GM20000 (cell line): Measurements from ENCODE around the gene TMEM121.
"Not testable (repeated sequence)": the region's sequence is repeated elsewhere in the genome, so short reads cannot be mapped to it uniquely, and the experiment has no call there.

Experiments
- DNase-seq: peaks from one replicate; pipeline ENCODE4 v3.0.0; 2012; ENCODE audit warnings: low spot score
- TF ChIP-seq, protein P1 (sequence below): IDR thresholded peaks from 2 replicates; pipeline ENCODE4 v1.5.1; 2012; ENCODE audit warnings: mild to moderate bottlenecking, control low read depth; ENCODE audit errors: extremely low read depth, missing control alignments

TMEM121 gene

DNA sequence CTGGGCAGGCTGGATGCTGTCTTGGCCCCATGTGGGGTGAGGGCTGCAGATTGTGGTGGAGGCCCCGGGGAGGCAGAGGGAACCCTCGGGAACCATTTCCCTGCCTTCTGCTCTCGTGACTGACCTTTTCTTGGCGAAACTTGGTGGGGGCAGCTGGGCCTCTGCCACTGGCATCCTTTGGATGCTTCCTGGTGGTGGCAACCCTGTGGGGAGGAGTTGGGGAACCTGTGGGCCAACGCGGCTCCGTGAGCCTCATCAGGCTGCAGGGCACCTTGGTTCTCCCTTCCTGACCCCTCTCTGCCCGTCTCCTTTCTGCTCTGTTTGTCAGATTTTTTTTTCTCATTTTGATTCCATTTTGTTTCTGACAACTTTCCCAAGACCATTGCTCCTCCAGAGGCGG lies 14.4 kb downstream of the TMEM121 start:
- DNase-seq: no peak
- TF ChIP-seq, protein P1, sequence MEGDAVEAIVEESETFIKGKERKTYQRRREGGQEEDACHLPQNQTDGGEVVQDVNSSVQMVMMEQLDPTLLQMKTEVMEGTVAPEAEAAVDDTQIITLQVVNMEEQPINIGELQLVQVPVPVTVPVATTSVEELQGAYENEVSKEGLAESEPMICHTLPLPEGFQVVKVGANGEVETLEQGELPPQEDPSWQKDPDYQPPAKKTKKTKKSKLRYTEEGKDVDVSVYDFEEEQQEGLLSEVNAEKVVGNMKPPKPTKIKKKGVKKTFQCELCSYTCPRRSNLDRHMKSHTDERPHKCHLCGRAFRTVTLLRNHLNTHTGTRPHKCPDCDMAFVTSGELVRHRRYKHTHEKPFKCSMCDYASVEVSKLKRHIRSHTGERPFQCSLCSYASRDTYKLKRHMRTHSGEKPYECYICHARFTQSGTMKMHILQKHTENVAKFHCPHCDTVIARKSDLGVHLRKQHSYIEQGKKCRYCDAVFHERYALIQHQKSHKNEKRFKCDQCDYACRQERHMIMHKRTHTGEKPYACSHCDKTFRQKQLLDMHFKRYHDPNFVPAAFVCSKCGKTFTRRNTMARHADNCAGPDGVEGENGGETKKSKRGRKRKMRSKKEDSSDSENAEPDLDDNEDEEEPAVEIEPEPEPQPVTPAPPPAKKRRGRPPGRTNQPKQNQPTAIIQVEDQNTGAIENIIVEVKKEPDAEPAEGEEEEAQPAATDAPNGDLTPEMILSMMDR: no peak

DNA sequence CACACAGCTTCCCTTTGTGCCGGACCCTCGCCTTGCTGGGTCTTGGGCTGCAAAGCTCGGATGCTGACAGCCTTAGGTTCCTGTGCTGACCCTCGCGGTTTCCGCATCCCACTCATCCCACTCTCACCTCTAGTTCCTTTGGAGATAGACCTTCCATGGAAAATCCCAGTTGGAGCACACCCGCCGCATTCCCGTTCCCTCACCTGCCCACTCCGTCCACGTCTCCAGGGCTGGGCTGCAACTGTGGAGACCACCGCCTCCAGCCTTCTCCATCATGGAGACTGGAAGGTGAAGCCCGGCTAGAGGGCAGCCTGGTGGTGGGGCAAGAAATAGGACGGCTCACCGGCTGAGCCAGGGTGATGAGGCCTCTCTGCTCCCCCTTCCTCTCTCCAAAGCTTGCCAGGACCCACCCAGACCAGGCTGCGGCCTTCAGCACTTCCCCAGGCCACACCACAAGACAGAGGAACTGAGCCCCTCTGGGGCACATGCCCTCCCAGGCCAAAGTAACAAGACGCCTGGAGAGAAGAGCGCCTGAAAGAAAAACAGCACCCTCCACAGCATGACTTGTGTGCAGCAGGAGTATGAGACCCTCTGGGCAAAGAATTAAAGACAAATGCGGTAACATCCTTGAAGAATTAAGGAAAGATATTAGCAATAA lies 15.0 kb downstream of the TMEM121 start:
- no peak for DNase-seq
- TF ChIP-seq, protein P1: no peak

DNA sequence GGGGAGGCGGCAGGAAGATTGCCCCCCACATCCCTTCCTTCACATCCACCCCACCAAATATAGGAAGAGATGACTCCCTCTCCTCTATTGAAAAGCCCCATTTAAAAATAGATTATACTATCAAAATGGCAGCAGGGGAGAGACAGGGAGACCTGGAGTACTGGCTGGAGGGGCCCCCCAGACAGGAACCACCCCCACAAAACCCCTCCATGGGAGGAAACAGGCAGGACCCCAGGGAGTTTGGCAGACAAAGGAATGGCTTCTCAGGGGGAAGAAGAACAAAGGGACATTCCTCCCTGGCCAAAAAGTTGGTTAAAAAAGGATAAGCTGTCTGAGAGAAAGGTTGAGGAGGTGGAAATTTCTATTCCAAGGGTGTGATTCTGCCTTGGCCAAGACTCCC lies 19.3 kb downstream of the TMEM121 start:
- DNase-seq: not testable (repeated sequence)

DNA sequence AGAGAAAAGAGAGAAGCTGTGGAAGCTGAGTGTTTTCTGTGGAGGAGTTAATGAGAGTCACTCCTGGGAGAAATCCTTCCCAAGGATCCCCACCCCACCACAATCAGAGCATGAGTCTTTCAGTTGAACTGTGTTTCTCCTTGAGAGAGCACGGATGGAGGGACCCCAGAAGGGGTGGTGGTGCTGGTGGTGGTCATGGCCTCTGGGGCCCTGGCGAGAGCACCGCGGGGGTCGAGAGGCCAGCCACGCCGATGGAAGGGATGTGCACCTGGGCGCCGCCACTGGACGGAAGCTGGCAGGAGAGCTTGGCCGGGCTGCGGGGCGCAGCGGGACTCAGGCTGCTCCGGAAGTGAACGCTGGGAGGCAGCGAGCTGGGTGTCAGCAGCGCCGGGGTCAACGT lies 20.0 kb downstream of the TMEM121 start:
- DNase-seq: not testable (repeated sequence)

DNA sequence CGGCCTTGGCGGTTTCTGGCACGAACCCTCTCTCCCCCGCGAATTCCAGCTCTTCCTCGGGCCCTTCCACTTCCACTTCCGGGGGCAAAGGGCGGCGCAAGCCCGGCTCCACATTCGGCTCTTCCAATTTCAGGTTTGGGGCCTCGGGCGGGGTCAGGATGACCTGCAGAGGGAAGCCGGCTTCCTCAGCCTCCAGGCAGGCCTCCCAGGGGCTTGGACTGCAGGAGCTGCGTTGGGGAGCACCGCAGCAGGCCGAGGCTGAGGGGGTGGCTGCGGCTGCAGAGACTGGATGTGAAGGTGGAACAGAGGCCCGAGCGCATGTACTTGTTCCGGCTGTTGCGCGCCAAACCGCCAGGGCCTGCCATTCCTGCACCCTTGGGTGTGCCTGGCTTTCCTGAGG lies 20.7 kb downstream of the TMEM121 start:
- DNase-seq: not testable (repeated sequence)

DNA sequence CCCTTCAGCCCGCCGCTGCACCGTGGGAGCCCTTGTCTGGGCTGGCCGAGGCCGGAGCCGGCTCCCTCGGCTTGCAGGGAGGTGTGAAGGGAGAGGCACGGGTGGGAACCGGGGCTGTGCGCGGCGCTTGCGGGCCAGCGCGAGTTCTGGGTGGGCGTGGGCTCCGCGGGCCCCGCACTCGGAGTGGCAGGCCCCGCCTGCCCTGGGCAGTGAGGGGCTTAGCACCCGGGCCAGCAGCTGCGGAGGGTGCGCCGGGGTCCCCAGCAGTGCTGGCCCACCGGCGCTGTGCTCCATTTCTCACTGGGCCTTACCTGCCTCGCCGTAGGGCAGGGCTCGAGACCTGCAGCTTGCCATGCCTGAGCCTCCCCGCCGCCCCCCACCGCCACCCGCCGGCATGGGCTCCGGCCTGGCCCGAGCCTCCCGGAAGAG lies 21.4 kb downstream of the TMEM121 start:
- no peak for DNase-seq
- TF ChIP-seq, protein P1: no peak

DNA sequence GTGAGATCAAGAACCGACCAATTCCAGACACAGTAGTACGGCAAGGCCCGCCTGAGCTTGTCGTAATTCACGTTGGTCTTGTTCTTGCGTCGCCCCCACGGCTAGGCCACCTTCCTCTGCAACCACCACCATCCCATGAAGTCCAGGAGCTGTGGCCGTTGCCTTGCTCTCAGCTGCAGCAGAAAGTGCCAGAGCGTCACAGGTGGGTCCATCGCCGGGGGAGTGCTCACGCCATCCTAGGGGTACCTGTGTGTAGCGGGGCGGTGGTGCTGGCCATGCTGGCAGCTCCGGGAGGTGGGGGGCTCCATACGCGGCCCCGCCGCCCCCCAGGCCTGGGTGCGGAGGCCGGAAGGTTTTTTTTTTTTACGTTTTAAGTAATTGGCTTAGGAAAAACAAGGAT lies 23.1 kb downstream of the TMEM121 start:
- DNase-seq: no peak
- TF ChIP-seq, protein P1: no peak

DNA sequence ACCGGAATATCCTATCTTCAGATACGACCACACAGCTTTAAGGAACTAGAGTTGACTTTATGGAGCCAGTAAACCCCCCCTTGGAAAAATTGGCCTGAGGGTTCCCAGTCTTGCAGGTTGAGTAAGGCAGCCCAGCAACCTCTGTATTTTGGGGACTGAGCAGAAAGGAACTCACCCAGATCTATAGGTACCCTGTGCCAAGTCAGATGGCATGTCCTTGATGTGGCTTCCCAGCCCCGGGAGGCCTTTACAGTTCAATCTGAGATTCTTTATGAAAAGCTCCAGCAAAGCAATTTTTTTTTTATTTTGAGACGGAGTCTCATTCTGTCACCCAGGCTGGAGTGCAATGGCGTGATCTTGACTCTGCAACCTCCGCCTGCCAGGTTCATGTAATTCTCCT lies 27.6 kb downstream of the TMEM121 start:
- TF ChIP-seq, protein P1: no peak
- no peak for DNase-seq

DNA sequence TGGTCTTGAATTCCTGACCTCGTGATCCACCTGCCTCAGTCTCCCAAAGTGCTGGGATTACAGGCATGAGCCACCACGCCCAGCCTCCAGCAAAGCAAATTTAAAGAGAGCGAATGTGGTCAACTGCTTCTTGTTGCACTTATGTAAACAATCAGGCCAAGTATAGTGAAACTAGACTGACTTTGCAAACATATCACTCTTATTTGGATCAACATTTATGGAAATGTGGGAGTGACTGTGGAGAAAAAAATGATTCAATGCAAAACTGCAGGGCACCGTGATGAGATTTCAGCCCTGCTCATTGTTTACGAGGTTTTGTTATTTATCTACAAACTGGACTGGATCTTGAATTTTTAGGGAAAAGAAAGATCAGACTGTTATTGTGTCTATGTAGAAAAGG lies 28.1 kb downstream of the TMEM121 start:
- TF ChIP-seq, protein P1: no peak
- no peak for DNase-seq

DNA sequence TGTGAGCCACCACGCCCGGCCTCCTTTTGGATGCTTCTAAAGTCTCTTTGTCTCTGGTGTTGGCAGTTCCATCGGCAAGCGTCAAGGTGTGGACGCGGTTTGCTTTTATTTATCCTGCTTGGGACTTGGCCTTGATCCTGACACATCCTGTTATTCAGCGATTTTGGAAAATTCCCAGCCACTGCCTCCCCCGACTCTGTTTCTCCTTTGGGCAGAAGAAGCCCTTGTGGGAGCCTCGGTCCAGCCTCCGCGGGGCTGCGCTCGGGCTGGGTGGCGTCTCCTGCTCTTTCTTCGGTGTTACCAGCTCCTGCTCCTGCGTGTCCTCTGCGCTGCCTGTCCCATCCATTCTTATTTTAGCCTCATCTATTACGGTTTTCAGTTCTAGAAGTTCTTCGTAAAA lies 31.3 kb downstream of the TMEM121 start:
- DNase-seq: not testable (repeated sequence)

DNA sequence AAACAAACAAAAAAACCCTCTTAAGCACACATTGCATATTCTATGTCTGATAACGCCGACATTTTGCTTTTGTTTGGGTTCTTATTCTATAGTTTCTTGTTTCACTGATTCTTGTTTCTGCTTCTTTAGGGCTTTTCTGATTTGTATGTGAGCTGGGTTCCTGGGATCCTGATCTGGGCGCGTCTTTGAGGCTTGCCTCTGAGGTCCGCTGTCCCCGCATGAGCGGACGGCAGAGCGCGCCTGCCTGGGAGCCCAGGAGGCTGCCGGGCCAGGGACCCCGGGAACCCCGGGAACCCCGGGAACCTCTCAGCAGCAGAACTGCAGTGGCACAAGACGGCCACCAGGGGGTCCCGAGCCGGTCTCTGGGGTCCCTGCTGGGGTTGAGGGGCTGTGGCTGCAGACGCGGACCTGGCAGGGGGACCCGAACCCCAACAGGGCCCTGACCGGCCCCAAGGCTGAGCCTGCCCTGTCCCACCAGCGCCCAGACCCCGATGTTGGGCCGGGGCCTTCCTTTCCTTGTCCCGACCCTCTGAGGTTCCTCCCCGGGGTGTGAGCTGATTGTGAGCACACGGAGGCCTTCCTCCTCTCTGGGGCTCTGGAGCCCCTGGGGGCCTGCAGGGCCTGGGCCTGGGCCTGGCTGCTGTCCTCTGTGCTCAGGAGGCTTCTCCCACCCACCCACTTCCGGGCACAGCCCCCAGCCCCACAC lies 32.2 kb downstream of the TMEM121 start:
- not testable (repeated sequence) for DNase-seq

DNA sequence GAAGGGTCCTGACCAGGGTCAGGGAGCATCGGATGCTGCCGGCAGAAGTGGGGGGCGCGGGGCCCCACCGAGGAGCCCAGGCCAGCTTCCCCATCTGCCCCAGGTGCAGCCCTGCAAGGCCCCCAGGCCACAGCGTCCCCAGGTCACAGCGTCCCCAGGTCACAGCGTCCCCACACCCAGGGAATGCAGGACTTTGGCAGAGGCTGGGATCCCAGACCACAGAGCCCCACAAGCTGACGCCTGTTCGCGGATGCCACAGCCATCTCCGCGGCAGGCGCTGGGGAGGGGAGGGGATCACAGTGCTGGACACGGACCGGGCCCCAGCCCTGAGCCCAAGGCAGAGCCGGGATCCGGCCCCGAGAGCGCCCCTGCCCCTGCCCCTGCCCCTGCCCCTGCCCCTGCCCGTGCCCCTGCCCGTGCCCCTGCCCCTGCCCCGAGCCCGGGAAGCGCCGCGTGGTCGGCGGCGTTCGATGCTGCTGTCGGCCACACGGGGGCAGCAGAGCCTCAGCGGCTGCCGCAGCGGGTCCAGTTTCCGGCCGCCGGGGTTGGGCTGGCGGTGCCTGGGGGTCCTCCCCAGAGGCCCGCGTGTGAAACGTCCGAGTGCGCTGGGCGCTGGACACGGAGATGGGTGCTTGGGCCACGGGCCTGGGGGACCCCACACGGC lies 33.1 kb downstream of the TMEM121 start:
- not testable (repeated sequence) for DNase-seq
